GM21360 (cell line): ENCODE results near the gene IQGAP2.
"Not testable (repeated sequence)": the region's sequence is repeated elsewhere in the genome, so short reads cannot be mapped to it uniquely, and the experiment has no call there.

Source experiments
- ATAC-seq: cut with Tn5 transposase; IDR thresholded peaks from one replicate; pipeline ENCODE4 v1.9.1; 2021; ENCODE audit warnings: mild to moderate bottlenecking, moderate library complexity; ENCODE audit not compliant: unreplicated experiment

IQGAP2 gene

DNA sequence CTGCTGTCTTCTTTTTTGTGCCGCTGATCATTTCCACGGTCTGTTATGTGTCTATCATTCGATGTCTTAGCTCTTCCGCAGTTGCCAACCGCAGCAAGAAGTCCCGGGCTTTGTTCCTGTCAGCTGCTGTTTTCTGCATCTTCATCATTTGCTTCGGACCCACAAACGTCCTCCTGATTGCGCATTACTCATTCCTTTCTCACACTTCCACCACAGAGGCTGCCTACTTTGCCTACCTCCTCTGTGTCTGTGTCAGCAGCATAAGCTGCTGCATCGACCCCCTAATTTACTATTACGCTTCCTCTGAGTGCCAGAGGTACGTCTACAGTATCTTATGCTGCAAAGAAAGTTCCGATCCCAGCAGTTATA, 329.9 kb downstream of the IQGAP2 start:
- ATAC-seq: no peak

DNA sequence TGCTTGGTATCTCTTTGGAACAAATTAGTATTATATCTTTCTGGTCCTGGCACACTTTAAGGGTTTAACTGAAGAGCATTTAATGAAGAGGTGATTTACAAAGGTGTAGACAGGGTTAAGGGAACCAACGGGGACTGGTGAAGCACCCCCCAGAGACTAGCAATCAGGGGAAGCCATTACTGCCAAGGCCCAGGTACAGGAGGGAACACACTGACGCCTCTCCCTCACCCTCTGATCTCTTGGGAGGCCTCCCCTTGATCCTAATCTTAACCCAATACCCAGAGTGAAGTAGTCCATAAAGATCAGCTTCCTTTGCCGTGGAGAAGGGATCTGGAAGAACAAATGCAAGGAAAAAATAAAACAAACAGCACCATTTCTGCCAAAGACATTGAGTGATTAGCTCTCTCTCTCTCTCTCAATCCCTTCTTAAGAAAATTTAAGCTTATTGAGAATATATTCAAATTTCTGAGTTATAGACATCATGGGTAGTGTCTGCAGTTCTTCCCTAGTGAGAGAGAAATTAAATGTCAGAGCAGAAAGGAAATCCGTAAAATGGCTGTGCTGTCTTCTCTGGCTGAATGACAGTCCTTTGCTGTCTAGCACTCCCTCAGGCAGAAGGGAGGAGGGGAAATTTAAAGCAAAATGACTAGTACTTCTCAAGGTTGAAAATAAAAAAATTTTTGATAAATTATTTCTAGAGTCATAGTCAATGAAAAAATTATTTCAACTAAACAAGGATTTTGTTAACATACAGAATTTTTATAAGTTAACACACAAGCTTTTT, 332.9 kb downstream of the IQGAP2 start:
- ATAC-seq: no peak

GRCh38 chr5:76736679-76737556, 333.8 kb downstream of the IQGAP2 start:
- no peak for ATAC-seq

GRCh38 chr5:76737846-76738245, 334.8 kb downstream of the IQGAP2 start:
- no peak for ATAC-seq

GRCh38 chr5:76741506-76741905, 338.4 kb downstream of the IQGAP2 start:
- ATAC-seq: not testable (repeated sequence)

- ATAC-seq: no peak
Measured at GRCh38 chr5:76742583-76742982, 339.5 kb downstream of the IQGAP2 start.

- no peak for ATAC-seq
Measured at GRCh38 chr5:76744632-76745031, 341.5 kb downstream of the IQGAP2 start.

DNA sequence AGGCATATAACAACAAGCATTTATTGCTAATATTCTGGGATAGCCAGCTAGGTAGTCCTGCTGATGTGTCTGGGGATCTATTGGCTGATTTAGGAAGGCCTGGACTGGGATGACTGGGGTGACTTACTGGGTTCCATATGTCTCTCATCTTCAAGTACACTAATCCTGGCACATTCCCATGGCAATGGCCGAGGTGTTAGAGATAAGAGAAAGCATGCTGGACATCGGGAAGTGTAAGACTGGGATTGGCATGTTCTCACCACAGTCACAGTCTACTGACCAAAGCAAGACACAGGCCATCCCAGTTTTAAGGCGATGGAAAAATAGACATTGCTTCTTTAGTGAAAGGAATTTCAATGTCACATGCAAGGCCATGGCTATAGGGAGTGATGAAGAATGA, 342.6 kb downstream of the IQGAP2 start:
- ATAC-seq: no peak

DNA sequence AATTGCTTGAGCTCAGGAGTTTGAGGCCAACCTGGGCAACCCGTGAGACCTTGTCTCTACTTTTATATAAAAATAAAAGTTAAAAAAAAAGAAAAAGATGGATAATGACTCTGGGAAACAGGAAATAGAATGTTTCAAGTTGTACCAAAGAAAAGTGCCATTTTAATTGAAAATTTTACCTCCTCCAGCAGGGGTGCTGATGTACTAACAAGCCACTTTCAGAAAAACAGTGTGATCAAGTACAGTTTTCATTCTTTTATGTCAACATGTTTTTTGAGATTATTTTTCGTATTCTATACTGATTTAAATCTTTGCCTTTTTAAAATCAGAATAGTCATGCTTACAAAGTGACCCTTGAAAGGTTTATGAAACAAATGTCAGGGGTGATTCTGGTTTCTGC, 343.6 kb downstream of the IQGAP2 start:
- ATAC-seq: no peak

DNA sequence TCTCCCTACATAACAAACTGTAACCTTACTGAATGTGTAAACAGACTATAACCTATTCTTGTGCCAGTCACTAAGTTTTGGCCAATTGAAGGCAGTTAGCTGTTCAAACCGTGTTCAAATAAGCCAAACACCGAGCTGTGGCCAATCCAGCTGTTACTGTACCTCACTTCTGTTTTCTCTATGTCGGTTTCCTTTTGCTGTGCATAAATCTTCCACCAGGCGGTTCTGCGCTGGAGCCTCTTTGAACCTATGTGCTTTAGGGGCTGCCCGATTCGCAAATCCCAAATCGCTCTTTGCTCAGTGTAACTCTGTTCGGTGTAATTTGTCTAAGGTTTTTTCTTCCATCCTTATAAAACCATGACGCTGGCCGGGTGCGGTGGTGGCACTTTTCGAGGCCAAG, 344.6 kb downstream of the IQGAP2 start:
- ATAC-seq: no peak

DNA sequence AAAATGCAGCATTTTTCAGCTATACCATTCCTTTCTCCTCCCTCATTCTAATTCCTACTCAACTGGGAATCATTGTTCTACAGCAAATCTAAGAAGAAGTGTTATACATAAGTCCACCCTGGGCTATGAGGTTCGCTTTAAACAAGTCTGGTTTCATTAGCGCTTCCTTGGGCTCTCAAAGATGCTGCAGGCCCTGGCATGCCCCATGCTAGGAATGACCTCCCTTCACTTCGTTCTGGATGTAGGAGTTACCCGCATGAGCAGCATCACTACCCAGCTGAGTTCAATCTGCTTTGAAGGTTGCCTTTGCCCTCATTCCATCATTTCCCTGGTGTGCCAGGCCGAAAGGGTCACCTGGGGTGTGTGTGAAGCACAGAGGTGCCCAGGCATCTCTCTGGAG, 348.2 kb downstream of the IQGAP2 start:
- no peak for ATAC-seq

DNA sequence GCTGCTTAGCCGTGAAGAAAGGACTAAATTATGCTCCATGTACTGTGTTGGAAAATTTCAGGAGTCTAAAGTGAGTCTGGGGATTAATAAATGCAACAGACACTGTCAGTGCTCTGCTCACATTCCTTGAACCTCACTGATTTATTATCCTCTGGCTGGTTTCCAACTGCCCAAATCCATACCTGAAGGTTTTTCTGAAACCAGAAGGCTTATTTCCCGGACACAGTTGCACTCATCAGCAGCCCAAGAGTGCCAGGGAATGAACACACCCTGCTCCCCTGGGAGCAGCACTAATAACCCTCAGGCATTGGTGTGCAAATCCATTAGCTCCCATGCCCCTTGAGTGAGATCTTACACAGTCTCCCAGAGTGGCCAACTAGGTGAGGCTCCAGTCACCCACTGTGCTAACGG, 351.6 kb downstream of the IQGAP2 start:
- no peak for ATAC-seq

DNA sequence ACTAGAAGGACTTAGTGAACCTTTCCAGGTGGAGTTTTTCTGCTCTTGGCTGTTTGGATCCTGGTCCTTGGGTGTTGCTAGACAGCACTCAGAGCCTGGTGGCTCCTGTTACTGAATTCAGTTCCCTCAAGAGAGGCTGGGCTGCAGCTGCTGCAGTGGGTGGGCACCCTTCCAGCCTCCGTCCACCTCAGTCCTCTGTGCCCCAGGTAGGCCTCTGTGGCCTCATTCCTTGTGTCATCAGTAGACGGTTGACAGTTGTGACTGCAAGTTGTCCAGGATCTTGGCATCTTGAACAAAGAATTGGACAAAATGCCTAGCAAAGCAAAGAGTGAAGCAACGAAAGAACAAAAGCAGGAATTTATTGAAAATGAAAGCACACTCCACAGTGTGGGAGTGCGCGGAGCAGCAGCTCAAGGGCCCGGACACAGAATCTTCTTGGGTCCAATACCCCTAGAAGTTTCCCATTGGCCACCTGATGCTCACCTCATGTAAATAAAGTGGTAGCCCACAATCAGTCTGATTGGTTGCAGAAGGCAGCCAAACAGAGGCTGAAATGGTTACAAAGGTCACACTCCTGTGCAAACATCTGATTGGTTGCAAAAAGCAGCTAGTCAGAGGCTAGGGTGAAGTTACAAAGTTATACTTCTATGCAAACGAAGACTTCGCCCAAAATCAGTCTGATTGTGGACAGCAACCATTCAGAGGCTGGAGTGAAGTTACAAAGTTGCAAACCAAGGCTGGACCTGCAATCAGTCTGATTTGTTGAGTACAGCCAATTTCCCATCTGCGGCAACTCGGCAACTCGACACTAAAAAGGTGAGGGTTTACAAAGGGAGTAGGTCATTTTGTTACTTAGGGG, 352.9 kb downstream of the IQGAP2 start:
- ATAC-seq: no peak

GRCh38 chr5:76757049-76757448, 354.0 kb downstream of the IQGAP2 start:
- no peak for ATAC-seq
